H9 (cell line): ENCODE measurements around the gene SPAG17. TPM values are rescaled to one million over a fixed set of nuclear protein-coding genes. Genes with fewer than 3 reads are reported as not detected.

Experiments used
- DNase-seq: peaks from one replicate; pipeline ENCODE4 v3.0.0-alpha.2; 2017
- H2AFZ ChIP-seq: one replicate; pipeline ENCODE4 v1.6.1; 2013; ENCODE audit warnings: mild to moderate bottlenecking, low read length, control low read depth, moderate library complexity
- H2AK5ac ChIP-seq: 2 replicates; pipeline ENCODE4 v1.6.1; 2013; ENCODE audit warnings: low read length, control low read depth, mixed read lengths; ENCODE audit not compliant: insufficient read length
- H2BK120ac ChIP-seq: one replicate; pipeline ENCODE4 v1.6.1; 2013; ENCODE audit warnings: low read depth, mild to moderate bottlenecking, low read length, control low read depth, inconsistent platforms; ENCODE audit not compliant: poor library complexity, severe bottlenecking
- H2BK12ac ChIP-seq: 2 replicates; pipeline ENCODE4 v1.6.1; 2013; ENCODE audit warnings: low read length, control low read depth, mixed read lengths, low read depth; ENCODE audit not compliant: insufficient read length
- H2BK15ac ChIP-seq: 2 replicates; pipeline ENCODE4 v1.6.1; 2013; ENCODE audit warnings: low read depth, low read length, control low read depth
- H2BK20ac ChIP-seq: one replicate; pipeline ENCODE4 v1.6.1; 2013; ENCODE audit warnings: low read depth, mild to moderate bottlenecking, low read length, control low read depth, inconsistent platforms; ENCODE audit not compliant: poor library complexity, severe bottlenecking
- H2BK5ac ChIP-seq: 2 replicates; pipeline ENCODE4 v1.6.1; 2013; ENCODE audit warnings: low read length, control low read depth, mixed read lengths; ENCODE audit not compliant: insufficient read length
- H3K14ac ChIP-seq: 2 replicates; pipeline ENCODE4 v1.6.1; 2013; ENCODE audit warnings: low read length, control low read depth; ENCODE audit not compliant: insufficient read depth
- H3K18ac ChIP-seq: 2 replicates; pipeline ENCODE4 v1.6.1; 2013; ENCODE audit warnings: low read depth, mild to moderate bottlenecking, mixed read lengths, low read length, control low read depth; ENCODE audit not compliant: insufficient read length
- H3K23ac ChIP-seq: 2 replicates; pipeline ENCODE4 v1.6.1; 2013; ENCODE audit warnings: low read length, control low read depth, mixed read lengths, low read depth; ENCODE audit not compliant: insufficient read length
- H3K23me2 ChIP-seq: 2 replicates; pipeline ENCODE4 v1.6.1; 2013; ENCODE audit warnings: low read depth, mild to moderate bottlenecking, mixed read lengths, low read length, control low read depth; ENCODE audit not compliant: insufficient read length, poor library complexity, severe bottlenecking
- H3K27ac ChIP-seq: 2 replicates; pipeline ENCODE4 v1.5.1; 2013; ENCODE audit warnings: low read length, control low read depth, mixed read lengths, low read depth; ENCODE audit not compliant: insufficient read length
- H3K27me3 ChIP-seq: 2 replicates; pipeline ENCODE4 v1.6.1; 2013; ENCODE audit warnings: low read length, control low read depth, inconsistent platforms; ENCODE audit not compliant: insufficient read depth
- H3K4ac ChIP-seq: 2 replicates; pipeline ENCODE4 v1.6.1; 2013; ENCODE audit warnings: low read depth, mild to moderate bottlenecking, control low read depth, inconsistent platforms, low read length, moderate library complexity
- H3K4me1 ChIP-seq: 2 replicates; pipeline ENCODE4 v1.6.1; 2013; ENCODE audit warnings: low read length, control low read depth, inconsistent platforms; ENCODE audit not compliant: insufficient read depth
- H3K4me2 ChIP-seq: 2 replicates; pipeline ENCODE4 v1.6.1; 2013; ENCODE audit warnings: low read length, control low read depth, mixed read lengths; ENCODE audit not compliant: insufficient read length, insufficient read depth
- H3K56ac ChIP-seq: 2 replicates; pipeline ENCODE4 v1.6.1; 2013; ENCODE audit warnings: low read depth, mild to moderate bottlenecking, mixed read lengths, low read length, control low read depth; ENCODE audit not compliant: insufficient read length
- H3K79me1 ChIP-seq: 2 replicates; pipeline ENCODE4 v1.6.1; 2013; ENCODE audit warnings: low read depth, mild to moderate bottlenecking, moderate library complexity, low read length, control low read depth, inconsistent platforms; ENCODE audit not compliant: insufficient read depth, poor library complexity, severe bottlenecking
- H3K79me2 ChIP-seq: 2 replicates; pipeline ENCODE4 v1.6.1; 2013; ENCODE audit warnings: low read length, control low read depth, inconsistent platforms; ENCODE audit not compliant: insufficient read depth
- H3K9ac ChIP-seq: 2 replicates; pipeline ENCODE4 v1.6.1; 2013; ENCODE audit warnings: low read length, control low read depth, mixed read lengths; ENCODE audit not compliant: insufficient read length; ENCODE audit errors: extremely low read depth
- H3K9me3 ChIP-seq: one replicate; pipeline ENCODE4 v1.6.1; 2013; ENCODE audit warnings: low read depth, low read length, inconsistent platforms; ENCODE audit not compliant: control insufficient read depth
- H3T11ph ChIP-seq: one replicate; pipeline ENCODE4 v1.6.1; 2013; ENCODE audit warnings: mild to moderate bottlenecking, low read length, control low read depth, inconsistent platforms
- H4K20me1 ChIP-seq: one replicate; pipeline ENCODE4 v1.6.1; 2013; ENCODE audit not compliant: control insufficient read depth, insufficient read length, insufficient read depth
- H4K5ac ChIP-seq: 2 replicates; pipeline ENCODE4 v1.6.1; 2013; ENCODE audit warnings: low read depth, mild to moderate bottlenecking, mixed read lengths, low read length, control low read depth; ENCODE audit not compliant: insufficient read length
- H4K8ac ChIP-seq: replicated peaks from 2 replicates; pipeline ENCODE4 v1.6.1; 2013; ENCODE audit warnings: low read length, control low read depth, mixed read lengths, low read depth; ENCODE audit not compliant: insufficient read length
- H4K91ac ChIP-seq: 2 replicates; pipeline ENCODE4 v1.6.1; 2013; ENCODE audit warnings: low read depth, mild to moderate bottlenecking, moderate library complexity, mixed read lengths, low read length, control low read depth; ENCODE audit not compliant: insufficient read length
- H3K27ac Mint-ChIP-seq, 3 experiments: 2 replicates in 2 of 3; 3 replicates in 1 of 3; pipeline ENCODE4 v1.8.0; 2020 to 2021; ENCODE audit warnings: mixed read lengths in 3 of 3, mild to moderate bottlenecking in 1 of 3, moderate library complexity in 1 of 3
- H3K27me3 Mint-ChIP-seq: 2 replicates; pipeline ENCODE4 v1.8.0; 2021; ENCODE audit warnings: low read depth, mild to moderate bottlenecking, moderate library complexity, mixed read lengths
- H3K36me3 Mint-ChIP-seq, 3 experiments: 2 replicates in 2 of 3; 3 replicates in 1 of 3; pipeline ENCODE4 v1.8.0; 2020 to 2021; ENCODE audit warnings: low read depth in 3 of 3, mixed read lengths in 3 of 3; ENCODE audit not compliant: insufficient read depth in 1 of 3
- H3K4me1 Mint-ChIP-seq, 2 experiments: 2 replicates each; pipeline ENCODE4 v1.8.0; 2020; ENCODE audit warnings: mixed read lengths in 2 of 2
- H3K4me3 Mint-ChIP-seq, 2 experiments: 2 replicates in 1 of 2; 3 replicates in 1 of 2; pipeline ENCODE4 v1.8.0; 2020 to 2021; ENCODE audit warnings: mild to moderate bottlenecking in 2 of 2, mixed read lengths in 2 of 2, moderate library complexity in 1 of 2
- H3K9me3 Mint-ChIP-seq, 2 experiments: 2 replicates in 1 of 2; 3 replicates in 1 of 2; pipeline ENCODE4 v1.8.0; 2020; ENCODE audit warnings: mild to moderate bottlenecking in 2 of 2, mixed read lengths in 2 of 2, moderate library complexity in 1 of 2
- WGBS: extraction: QIAGEN DNeasy Blood & Tissue Kit; methylation state at CpG from one replicate; pipeline ENCODE4 v1.1.7; 2013; ENCODE audit warnings: missing lambda C conversion rate, low lambda C conversion rate, mixed read lengths; ENCODE audit not compliant: insufficient read length; ENCODE audit errors: extremely low coverage; 5-methylcytosine and 5-hydroxymethylcytosine counted together
- total RNA-seq: library from RNA; stranded (reverse); gene quantifications from 2 replicates; pipeline ENCODE4 v1.2.1, GENCODE V29; 2021
- TF ChIP-seq, protein P1 (sequence below): fragments of 200-600 bp; sonication (generic); conservative IDR thresholded peaks from 3 replicates; pipeline ENCODE4 v1.8.0; 2021; ENCODE audit warnings: antibody characterized with exemption, mild to moderate bottlenecking

Gene SPAG17
- total RNA-seq, 1 experiment from 2014 or later: 0.37 TPM

DNA sequence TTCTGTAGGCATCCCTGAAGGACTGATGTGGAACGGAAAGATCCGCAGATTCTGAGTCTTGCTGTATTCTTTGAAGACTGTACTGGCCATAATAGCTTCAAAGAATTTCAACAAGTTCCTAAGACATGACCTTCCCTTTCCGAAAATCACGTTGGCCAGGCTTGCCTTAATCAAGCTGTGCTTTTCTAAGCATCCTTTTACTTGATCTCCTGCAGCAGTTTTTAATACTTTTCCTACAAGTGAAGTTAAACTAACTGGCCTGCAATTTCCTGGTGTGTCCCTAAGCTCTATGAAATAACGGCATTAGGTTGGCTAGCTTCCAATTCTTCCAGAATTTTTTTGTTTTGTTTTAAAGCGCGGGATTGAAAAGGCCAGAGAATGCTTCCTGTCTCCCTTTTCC is 40.3 kb downstream of the SPAG17 start:
- no peaks in the 10 kb centered on the region; a peak in 3 of 7 replicates for H3K36me3 Mint-ChIP-seq
- Histone ChIP-seq H2AFZ (no peak overlapping the region), H3K23ac (no peak overlapping the region), H2BK20ac (no peak overlapping the region), H4K8ac (no peak overlapping the region), H3K27me3 (no peaks in the 10 kb centered on the region), H3K56ac (no peak overlapping the region), H2BK15ac (no peak overlapping the region), H2BK5ac (no peak overlapping the region), H3K4me1 (no peaks in the 10 kb centered on the region), H2AK5ac (no peak overlapping the region), H3K4ac (no peak overlapping the region), H2BK12ac (no peak overlapping the region), H3K79me2 (no peaks in the 10 kb centered on the region), H3K27ac (no peak overlapping the region), H4K5ac (no peak overlapping the region), H3K18ac (no peak overlapping the region), H2BK120ac (no peak overlapping the region), H4K91ac (no peak overlapping the region), H3K9me3 (no peaks in the 10 kb centered on the region), H3K4me2 (no peak overlapping the region), H3T11ph (no peak overlapping the region), H3K23me2 (no peaks in the 10 kb centered on the region), H3K79me1 (no peaks in the 10 kb centered on the region), H4K20me1 (no peaks in the 10 kb centered on the region), H3K9ac (no peak overlapping the region), H3K14ac (no peak overlapping the region)
- DNase-seq: no peak
- no CpG with 5 or more reads among the region's 7 CpGs for WGBS
- H3K27me3 Mint-ChIP-seq: no peaks in the 10 kb centered on the region; the same call in 1 of the 2 replicates
- TF ChIP-seq, protein P1, sequence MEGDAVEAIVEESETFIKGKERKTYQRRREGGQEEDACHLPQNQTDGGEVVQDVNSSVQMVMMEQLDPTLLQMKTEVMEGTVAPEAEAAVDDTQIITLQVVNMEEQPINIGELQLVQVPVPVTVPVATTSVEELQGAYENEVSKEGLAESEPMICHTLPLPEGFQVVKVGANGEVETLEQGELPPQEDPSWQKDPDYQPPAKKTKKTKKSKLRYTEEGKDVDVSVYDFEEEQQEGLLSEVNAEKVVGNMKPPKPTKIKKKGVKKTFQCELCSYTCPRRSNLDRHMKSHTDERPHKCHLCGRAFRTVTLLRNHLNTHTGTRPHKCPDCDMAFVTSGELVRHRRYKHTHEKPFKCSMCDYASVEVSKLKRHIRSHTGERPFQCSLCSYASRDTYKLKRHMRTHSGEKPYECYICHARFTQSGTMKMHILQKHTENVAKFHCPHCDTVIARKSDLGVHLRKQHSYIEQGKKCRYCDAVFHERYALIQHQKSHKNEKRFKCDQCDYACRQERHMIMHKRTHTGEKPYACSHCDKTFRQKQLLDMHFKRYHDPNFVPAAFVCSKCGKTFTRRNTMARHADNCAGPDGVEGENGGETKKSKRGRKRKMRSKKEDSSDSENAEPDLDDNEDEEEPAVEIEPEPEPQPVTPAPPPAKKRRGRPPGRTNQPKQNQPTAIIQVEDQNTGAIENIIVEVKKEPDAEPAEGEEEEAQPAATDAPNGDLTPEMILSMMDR: no peak
- H3K27ac Mint-ChIP-seq: no peak overlapping the region
- H3K4me1 Mint-ChIP-seq: peaks cover 13 to 17% of the 10 kb centered on the region in 2 experiments
- H3K4me3 Mint-ChIP-seq: no peak overlapping the region
- peaks cover 0 to under 1% of the 10 kb centered on the region in 2 experiments; a peak in 2 of 5 replicates for H3K9me3 Mint-ChIP-seq
